DMS 273 (cell line): Measurements from ENCODE around the gene KCNE1.
A peak's percentile ranks its signal among the peaks of the same experiment; 100 is the strongest.
"Not testable (repeated sequence)": the region's sequence is repeated elsewhere in the genome, so short reads cannot be mapped to it uniquely, and the experiment has no call there.

Experiments used
- DNase-seq: peaks from one replicate; lab custom pipeline; 2025; ENCODE audit not compliant: unreplicated experiment; lab: John Stamatoyannopoulos, UW

KCNE1 gene

DNA sequence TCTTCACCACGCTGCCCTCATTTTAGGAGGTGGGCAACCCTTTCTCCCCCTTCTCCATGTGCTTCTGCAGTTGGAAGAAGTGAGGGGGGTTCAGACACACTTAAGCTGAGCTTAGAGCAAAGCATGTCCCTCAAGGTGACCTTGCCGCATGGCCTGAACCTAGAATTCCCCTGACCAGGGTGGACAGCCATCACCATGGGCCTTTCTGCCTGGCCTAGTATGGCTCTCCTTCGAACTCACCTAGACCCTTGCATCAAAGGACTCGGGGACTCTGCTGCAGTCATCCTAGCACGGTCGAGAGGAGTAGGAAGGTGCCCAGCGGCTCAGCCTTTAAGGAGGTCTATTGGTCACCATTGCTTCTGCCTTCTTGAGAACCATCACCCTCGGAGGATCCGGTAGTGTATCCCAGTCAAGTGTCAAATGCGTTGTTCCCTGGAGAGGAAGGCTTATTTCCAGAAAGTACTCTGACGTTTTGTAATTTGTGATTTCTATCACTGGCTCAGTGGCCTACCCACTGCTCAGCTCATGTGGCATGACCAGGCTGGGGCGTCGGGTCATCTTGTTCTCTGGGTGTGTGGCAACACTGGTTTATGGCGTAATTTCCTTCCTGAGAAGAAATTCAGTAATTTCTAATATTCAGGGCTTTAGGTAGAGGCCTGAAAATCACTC, at the start of gene KCNE1:
Gene KCNE1 (minus strand): TSS at position 424 of the 669 bp plus-strand sequence. CDS start 62,576 bp downstream, outside the sequence.
- DNase-seq, result no peak

DNA sequence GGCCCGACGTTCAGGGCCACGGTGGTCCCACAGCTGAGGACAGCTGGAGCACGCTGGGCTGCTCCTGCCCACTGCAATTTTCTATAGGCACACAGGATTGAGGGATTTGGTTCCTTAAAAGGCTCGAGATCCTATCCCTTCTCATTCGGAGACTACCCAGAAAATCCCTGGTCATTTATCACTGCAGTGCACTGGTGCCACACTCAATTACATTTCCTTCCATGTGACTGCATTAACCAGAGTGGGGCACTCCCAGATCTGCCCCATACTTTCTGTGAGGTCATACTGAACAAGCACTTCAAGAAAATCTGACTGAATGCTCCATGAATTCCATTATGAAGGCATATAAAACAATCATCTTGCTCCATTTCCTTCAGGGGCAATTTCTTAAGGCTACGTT, 49.8 kb upstream of the KCNE1 start:
- no peak for DNase-seq

DNA sequence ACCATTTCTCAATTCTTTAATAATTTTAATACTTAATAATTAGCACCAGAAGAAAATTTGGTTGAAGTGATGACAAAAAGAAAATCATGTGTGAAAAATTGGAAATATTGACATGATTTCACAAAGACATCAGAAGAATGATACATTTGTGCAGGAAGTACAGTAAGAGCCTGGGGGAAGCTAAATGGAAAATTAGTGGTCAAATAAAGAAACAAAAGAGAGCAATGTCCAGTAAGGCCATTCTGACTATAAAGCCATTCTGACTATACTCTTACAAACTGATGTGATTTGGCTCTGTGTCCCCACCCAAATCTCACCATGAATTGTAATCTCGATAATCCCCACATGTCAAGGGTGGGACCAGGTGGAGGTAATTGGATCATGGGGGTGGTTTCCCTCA, 48.6 kb upstream of the KCNE1 start:
- DNase-seq, result no peak

DNA sequence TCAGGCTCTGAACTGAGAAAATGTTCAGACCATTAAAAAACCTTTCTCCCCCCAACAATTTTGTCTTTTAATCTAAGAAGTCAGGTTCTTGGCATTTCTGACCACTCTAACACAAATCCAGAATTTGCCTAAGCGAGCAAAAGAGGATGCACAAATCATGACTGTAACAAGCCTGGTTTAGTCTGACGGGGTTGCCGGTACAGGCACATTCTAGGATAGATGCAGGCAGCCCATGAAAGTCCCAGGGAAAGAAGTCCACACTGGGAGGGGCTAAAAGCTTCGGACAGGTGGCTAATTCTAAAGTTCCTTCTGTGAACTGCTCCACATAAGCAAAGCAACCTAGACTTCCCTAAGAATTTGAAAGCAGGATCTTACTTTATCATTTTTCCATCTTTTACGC, 48.0 kb upstream of the KCNE1 start:
- no peak for DNase-seq

DNA sequence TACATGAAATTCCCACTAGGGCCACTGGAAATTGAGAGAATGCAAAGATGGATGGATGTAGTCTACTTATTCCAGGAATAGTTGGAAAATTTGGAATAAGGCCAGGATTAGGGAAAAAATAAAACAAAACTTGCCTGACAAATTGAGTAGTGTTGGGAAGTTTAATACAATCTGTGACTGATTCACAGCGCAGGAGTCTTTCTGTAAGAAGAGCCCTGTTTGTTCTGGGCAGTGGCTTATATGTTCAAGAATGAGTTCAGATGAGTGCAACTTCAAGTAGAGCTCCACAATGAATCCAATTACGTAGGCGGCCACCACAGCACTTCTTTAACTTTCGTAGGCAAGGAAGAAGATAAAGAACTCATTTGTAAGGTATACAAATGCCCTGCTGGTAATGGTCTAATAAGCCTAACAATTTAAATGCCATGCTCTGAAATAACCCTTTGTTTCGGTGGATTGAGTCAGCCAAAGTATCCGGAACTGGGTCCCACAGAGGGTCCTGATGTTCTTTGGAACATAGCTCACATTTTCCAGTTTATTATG, 47.1 kb upstream of the KCNE1 start:
- no peak for DNase-seq

DNA sequence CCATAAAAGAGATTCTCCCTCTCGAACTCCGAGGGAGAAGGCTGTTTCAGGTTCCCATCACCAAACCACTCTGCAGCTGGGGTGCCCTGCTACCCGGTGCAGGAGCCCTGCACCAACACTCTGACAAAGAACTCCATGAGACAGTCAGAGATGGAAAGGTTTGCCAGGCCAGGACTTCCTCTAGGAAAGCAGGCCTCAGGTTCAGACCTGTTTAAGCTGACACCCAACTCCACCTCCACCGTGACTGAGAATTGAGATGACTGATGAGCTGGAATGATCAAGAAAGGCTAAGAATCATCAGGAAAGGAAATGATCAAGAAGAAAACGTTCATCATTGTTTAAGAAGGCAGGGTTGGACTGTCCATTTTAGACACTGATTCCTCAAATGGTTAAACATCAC, 46.2 kb upstream of the KCNE1 start:
- DNase-seq, result no peak

DNA sequence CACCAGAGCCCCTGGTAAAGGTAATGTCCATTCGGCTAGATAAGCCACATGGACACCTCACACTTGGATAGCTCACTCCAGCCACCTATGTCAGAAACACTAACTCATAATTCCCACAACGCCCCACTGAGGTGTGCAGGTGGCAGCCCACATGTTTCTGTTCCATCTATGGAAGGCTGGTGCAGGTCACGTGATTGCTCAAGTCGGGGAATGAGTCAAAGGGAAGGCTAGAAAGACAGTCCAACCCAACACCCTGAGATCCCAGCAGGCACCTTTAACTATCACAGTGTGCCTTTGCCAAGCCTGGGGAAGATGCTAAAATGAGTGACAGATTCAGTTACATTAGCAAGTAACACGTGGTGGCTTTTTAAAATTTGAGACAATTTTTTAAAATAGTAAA, 45.3 kb upstream of the KCNE1 start:
- no peak for DNase-seq

DNA sequence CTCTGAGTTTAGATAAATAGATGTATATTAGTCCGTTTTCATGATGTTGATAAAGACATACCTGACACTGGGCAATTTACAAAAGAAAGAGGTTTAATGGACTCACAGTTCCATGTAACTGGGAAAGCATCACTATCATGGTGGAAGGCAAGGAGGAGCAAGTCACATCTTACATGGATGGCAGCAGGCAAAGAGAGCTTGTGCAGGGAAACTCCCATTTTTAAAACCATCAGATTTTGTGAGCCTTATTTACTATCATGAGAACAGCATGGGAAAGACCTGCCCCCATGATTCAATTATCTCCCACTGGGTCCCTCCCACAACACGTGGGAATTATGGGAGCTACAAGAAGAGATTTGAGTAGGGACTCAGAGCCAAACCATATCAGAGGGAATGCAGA, 42.7 kb upstream of the KCNE1 start:
- not testable (repeated sequence) for DNase-seq

DNA sequence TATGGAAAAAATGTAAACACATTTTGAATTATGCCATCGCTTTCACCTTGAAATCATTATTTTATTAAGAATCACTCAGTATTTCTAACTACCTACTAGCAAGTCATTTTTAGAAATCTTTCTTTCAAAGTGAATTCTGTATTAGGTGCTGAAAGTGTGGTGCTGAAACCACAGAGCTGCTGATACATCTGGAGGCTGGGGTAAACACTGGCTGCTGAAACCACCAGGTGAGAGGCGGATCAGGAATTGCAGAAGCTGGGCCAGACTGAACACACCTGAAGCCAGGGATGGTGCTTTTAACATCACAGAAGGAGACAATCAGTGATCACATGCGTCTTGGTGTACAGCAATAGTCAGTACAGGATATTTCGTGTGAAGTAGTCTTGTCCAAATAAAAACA, 42.2 kb upstream of the KCNE1 start:
- DNase-seq, result no peak

DNA sequence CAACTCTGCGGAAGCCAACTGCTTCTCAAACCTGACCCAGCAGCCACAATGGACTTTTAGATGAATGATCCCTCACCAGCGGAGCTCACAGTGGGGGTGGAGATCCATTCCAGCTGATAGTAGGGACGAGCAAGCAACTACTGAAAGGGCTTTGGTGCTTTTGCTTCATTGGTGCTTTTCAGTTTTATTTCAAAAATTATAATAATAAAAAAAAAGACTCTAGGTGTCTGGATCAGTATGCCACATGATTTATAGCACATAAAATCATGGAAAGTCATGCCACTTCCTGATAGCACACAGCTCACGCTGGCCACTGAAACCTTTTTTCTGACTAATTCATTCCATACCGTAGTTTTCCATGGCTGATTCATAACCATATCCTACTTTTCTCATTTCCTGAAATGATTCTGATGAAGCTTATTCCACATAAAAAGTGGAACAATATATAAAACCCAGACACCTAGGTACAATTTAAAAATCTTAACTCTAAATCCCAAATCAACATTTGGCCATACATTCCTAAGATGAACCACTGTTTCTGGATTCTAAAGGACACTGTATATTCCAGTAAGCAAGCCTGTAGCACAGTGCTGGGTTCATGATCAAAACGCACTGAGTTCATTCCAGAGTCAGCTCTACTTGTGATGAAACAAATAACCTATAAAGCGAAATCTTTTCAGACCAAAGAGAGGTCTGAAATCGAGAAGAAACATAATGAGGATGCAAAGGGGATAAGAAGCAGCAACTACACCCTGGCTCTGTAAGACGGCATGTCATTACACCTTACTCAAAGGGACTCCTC, 41.3 kb upstream of the KCNE1 start:
- no peak for DNase-seq

DNA sequence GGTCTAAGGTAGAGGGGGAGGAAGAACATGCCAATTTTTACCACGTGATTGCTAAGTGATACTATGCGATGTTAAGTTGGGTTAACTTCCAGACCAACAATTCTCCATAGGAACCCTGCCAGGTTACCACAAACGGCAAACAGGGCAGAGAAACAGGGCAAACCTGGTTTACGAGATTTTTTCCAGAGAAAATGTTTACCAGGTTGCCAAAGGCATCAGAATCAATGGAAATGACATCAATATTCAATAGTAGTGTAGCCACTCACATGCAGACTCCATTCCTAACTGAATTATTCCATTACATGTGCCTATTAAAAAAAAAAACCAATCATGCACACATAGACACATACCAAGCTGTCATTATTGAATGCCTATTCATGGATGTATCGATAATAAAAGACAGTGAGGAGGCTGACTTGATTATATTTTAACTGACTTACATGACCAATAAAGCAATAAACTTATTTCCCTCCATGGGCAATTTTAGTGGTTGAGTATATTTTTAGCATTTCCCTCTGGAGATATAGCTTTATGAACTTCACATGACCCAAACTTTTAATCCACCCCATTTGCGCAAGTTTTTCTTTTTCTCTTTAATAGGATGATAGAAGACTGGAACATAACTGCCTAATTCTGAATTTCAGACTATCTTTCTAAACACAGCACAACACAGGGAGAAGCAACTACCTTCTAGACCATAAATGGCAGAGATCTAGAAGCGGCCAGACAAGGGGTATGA, 40.5 kb upstream of the KCNE1 start:
- DNase-seq, result no peak

DNA sequence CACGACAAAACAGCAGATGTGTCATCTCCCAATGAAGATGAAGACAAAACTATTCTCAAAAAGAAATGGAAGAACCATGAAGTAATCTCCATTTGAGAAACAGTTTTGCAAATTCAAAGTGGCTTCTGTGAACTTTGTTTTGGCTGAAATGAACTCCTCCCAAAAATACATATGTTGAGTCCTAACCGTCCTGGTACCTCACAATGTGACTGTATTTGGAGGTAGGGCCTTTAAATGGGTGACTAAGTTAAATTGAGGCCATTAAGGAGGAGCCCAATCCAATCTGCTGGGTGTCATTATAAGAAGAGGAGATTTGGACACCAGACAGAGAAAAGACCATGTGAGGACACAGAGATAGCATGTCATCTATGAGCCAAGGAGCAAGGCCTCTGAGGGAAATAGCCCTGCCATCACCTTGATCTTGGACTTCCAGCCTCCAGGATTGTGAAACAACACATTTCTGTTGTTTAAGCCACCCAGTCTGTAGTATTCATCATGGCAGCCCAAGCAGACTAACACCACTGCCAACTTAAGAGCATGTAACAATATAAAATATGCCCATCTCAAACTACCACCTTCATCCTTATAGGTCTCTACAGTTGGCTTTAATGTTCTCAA, 38.3 kb upstream of the KCNE1 start:
- no peak for DNase-seq

DNA sequence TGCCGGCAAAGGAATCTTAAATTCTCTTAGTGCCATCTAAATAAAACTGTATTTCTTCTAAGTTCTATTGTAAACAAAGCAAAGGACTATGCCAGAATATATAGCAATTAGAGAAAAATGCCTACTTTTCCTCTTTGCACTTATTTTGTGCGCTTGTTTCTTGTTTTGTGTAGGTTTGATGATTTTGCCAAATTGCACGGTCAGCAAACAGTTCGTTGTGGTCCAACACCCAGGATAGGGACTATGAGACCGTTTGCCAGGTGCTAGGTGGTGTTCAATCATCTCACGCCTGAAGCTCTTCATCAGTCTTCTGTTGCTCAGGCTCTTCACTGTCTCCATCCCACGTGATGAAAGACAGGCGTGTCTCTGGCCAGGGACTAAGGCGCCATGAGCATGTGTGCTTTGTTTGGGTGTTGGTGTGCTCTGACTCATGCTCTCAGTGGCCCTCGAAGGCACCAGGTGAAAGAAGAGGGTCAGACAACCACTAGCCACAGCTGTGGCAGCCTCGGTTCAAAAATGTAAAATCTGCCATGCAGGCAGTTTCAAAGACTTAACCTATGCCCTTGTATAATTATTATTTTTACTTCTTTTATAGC, 36.9 kb upstream of the KCNE1 start:
- DNase-seq, result no peak

DNA sequence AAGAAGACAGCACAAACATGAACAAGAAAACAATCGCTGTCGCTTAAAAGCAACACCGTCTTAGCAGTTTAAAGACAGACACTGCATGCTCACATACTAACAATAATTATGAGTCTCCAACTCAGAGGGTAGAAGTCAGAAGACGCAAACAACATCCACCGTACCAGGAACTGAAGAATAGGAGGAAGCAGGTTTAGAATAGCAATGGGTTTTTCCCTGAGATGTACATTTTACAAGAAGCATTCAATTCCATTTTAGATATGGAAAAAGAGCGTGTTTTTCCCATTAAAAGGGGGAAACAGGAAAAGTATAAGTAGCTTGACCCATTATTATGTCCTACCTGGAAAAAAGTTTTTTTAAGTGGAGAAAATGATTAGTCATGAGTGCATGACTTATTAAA, 34.5 kb upstream of the KCNE1 start:
- DNase-seq, result no peak

DNA sequence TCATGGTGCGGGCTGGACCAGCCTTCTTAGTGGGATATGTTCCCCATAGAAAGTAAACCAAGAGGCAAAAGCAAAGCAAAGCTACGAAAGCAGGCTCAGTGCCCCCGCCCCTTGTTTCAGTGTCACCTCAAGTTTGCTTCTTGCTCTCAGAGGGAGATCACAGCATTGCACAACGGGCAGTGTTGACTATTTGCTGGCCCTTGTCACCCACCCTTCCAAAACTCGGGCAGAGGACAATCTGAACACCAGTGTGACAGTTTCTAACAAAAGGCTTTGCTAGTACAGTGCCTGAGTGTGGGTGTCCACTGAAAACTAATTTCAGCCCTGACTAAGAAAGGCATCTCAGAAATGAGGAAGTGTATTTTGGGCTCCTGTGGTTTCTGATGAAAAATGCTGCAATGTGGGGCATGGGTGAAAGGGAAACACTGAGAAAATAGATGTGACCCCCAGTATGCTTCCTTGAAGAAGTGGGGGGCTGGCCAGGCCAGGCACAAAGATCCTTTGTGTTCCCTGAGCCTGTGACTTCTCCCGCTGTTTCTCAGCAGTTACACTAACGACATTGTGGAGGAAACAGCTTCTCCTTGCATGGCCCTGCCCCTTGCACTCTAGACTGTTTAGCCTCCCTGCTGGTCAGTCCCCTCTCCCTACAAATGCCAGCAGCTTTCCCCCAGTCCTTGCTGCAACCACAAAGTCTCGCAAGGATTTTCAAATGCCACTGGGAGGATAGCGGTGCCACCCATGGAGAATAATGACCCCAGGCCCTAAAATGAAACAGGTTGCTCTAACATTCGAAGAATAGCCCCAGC, 33.3 kb upstream of the KCNE1 start:
- DNase-seq, result no peak

DNA sequence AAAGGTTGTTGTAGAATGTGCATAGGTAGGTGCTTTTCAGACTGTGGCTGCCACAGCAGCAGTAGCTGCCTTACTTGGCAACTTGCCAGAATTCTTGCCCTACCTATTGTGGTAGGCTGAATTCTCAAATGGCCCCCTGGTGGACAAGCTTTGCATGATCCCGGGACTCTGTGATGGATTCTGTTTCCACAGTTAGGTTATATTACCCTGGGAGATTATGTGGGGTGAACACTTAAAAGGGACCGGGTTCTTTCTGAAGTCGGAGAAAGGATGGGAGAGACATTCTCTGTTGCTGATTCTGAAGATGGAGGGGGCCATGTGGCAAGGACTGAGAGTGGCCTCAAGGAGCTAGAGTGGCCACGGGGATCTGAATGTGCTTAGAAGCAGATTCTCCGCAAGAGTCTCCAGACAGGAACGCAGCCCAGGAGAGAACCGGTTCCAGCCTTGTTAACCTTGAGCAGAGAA, 32.1 kb upstream of the KCNE1 start:
- DNase-seq, result peak; percentile 90

DNA sequence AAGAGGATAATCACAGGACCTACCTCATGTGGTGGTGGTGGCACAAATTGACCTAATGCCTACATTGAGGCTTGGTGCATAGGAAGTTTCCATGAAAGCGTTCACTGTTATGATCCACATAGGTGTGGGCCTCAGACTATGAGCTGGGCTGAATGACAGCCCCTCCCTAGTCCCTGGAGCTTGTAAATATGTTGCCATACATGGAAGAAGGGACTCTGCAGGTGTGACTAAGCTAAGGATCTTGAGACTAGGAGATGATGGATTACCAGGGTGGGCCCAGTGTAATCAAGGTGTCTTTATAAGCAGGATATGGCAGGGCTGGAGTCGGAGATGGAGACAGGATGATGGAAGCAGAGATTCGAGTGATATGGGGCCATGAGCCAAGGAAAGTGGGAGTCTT, 31.0 kb upstream of the KCNE1 start:
- DNase-seq, result no peak

DNA sequence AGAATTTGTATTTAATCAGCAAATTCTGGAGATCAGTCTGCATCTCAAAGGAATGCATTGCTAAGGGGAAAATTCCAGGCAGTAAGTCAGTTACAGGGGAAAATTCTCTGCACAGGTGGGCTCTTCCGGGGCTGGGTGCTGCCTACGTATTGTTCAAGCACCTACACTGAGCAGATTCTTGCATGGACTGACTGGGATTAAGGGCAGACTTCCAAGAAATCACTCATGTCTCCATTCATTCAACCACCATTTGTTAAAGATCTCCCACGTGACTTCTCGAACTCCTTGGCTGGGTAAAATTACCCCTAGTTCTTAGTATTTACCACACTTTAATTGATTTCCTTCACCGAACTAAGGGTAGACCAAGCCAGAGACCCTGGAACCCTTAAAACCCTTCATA, 28.2 kb upstream of the KCNE1 start:
- no peak for DNase-seq

DNA sequence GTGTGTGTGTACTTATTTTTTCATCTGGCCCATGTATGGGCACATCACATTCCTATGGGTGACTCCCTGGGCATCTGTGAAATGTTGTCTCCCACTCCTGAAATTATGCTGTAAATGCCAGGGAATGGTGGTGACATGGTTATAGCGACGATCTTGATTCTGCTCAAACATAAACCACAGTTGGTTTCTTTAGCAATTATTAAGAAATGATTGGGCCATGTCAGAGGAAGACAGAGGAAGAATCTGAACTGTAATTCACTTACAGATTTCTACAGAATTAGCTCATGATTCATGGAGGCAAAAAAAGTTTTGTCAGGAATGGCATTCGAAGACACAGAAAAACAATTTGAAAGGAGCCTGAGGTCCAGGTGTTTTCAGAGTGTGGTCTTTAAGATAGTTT, 25.8 kb upstream of the KCNE1 start:
- no peak for DNase-seq

DNA sequence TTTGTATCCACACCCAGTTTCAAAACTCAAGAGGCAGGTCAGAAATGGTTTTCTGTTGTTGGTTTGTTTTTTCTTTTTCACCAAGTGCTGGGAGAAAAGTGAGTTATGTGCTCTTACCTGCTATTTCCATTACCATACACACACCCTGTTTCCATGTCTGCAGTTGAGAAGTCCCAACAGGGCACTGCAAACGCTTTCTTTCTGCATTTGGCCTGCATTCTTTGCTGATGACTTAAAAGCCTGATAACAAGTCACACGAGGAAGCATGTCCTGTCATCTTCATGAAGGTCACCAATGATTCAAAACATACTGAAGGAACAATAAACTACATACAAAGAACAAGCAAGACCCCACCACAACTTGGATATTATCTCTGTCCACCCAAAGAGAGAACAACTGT, 24.8 kb upstream of the KCNE1 start:
- no peak for DNase-seq
